Upper lobe of left lung (tissue), 6 donors: ENCODE data around the gene TCF12. TPM values are rescaled to one million over a fixed set of nuclear protein-coding genes. Genes with fewer than 3 reads are reported as not detected.

Experiments
- ATAC-seq, 2 donors: fragments of 200-7000 bp; cut with Tn5 transposase; one replicate each; pipeline ENCODE4 v1.9.1; 2022; ENCODE audit warnings: mild to moderate bottlenecking in 2 of 2, moderate library complexity in 2 of 2; ENCODE audit not compliant: low FRiP score in 2 of 2
- DNase-seq, 2 donors: peaks; one replicate each; pipeline ENCODE4 v3.0.0-alpha.2; 2019 to 2020
- H3K27ac ChIP-seq, 4 donors: fragments of 200-600 bp; sonication (generic); one replicate each; pipeline ENCODE4 v1.5.1; 2016 to 2019
- H3K27me3 ChIP-seq, 4 donors: fragments of 200-600 bp; sonication (generic); one replicate each; pipeline ENCODE4 v1.5.1; 2017 to 2019
- H3K36me3 ChIP-seq, 4 donors: fragments of 200-600 bp; sonication (generic); one replicate each; pipeline ENCODE4 v1.5.1; 2016 to 2019
- H3K4me1 ChIP-seq, 4 donors: fragments of 200-600 bp; sonication (generic); one replicate each; pipeline ENCODE4 v1.5.1; 2018 to 2019
- H3K4me3 ChIP-seq, 4 donors: fragments of 200-600 bp; sonication (generic); one replicate each; pipeline ENCODE4 v1.5.1; 2017 to 2019; ENCODE audit warnings: mild to moderate bottlenecking in 2 of 4, moderate library complexity in 1 of 4
- H3K9me3 ChIP-seq, 4 donors: fragments of 200-600 bp; sonication (generic); one replicate each; pipeline ENCODE4 v1.5.1; 2018 to 2019
- EP300 ChIP-seq, 4 donors: sonication (generic); formaldehyde crosslinking; IDR thresholded peaks; one replicate each; pipeline ENCODE4 v1.5.1; 2017; ENCODE audit warnings: antibody characterized with exemption in 4 of 4, control low read depth in 2 of 4
- POLR2A ChIP-seq, 4 donors: fragments of 450-650 bp; IDR thresholded peaks; one replicate each; pipeline ENCODE4 v1.5.1; 2016 to 2017; ENCODE audit warnings: antibody characterized with exemption in 4 of 4, mild to moderate bottlenecking in 2 of 4
- POLR2AphosphoS5 ChIP-seq, 2 donors: sonication (generic); formaldehyde crosslinking; IDR thresholded peaks; one replicate each; pipeline ENCODE4 v1.5.1; 2017; ENCODE audit warnings: antibody characterized with exemption in 2 of 2
- WGBS, 2 donors: methylation state at CpG; one replicate each; pipeline ENCODE4 v1.1.5; 2017 to 2018; 5-methylcytosine and 5-hydroxymethylcytosine counted together
- total RNA-seq, 6 donors: library from RNA; depleted of rRNA in 4 of 6; stranded (reverse); fragments of >200 nt in 4 of 6; gene quantifications; one replicate each; pipeline versions ENCODE4 v1.1.0 to v1.2.1, GENCODE V29; 2016 to 2021
- TF ChIP-seq, protein P1 (sequence below), 6 experiments: fragments of 450-650 bp in 4 of 6; fragments of 200-600 bp in 2 of 6; sonication (generic) in 2 of 6; IDR thresholded peaks; one replicate each; pipeline ENCODE4 v1.5.1; 2016 to 2019; ENCODE audit warnings: antibody characterized with exemption in 6 of 6
- donor health status: DM: no; HTN: no; CAD: no; lungs with moderate emphysema.
- donor health status: DM: no; HTN: yes; CAD: no; lungs with severe emphysema.

The TCF12 gene
- total RNA-seq, 6 donors from 2014 or later: 74.5 to 257 (median 103) TPM

DNA sequence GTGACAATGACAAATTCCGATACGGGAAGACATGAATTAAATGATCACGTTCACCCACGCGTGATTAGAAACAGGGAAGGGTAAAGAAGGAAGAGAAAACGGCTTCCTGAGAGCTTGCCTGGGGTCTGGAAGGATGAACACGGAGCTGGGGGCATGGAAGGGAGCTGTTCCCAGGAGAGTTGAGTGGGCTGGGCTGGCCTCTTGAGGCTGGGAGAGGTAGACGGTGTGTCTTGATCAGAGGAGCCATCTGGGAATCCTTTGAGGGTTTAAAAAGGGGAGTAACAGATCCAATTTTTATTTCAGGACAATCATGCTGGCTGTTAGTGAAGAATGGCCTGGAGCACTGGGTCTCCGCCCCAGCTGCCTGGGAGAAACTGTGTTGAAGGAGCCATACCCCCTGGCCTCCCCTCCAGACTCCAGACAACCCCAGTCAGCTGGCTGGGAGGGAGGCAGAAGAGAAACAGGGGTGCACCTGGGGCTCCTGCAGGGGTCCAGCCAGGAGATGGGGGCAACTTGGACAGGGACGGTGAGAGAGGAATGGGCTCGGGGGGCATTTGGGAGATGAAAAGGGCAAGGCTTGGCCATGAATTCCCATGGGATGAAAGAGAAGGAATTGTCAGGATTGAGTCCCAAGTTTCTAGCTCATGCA, 404.3 kb downstream of the TCF12 start:
- TF ChIP-seq EP300 (IDR thresholded peaks at IDR 0.05): no peak
- DNase-seq (no peak), ATAC-seq (no peak)
- Histone ChIP-seq H3K9me3 (no peaks in the 10 kb centered on the region), H3K27ac (no peak overlapping the region), H3K4me3 (no peak overlapping the region), H3K36me3 (no peaks in the 10 kb centered on the region), H3K4me1 (peaks cover 3 to 15% (median 7%) of the 10 kb centered on the region in 4 donors), H3K27me3 (no peaks in the 10 kb centered on the region)
- WGBS, 2 donors: 92 to 97% methylated on average over 11 of the region's 11 CpGs

DNA sequence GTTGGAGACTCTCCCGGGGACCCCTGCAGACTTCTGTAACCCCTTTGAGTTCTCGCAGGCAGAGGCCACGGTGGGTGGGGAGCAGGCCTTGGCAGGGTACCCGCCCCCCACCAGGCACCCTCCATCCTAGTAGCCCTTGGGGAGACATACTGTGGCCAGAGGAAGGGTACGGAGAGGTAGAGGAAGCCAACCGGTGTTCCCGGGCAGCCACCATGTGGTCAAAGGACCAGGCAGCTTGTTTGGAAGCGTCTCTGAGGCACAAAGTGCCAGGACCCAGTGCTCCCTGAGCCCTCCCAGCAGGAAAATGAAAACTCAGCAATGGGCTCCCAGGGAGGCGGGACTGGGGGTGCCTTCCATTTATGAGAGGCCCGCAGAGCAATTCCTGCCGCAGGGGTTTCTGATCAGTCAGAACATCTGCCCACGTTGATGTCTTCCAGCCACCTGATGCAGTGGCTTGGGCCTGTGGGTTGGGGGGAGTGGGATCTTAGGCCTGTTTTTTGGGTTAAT, 404.9 kb downstream of the TCF12 start:
- 91% methylated on average over 12 of the region's 12 CpGs for WGBS, 2 donors
- Histone ChIP-seq H3K36me3 (no peaks in the 10 kb centered on the region), H3K9me3 (no peaks in the 10 kb centered on the region), H3K4me3 (no peak overlapping the region), H3K27ac (no peak overlapping the region), H3K27me3 (no peaks in the 10 kb centered on the region), H3K4me1 (peaks cover 3 to 15% (median 7%) of the 10 kb centered on the region in 4 donors)
- no peak for ATAC-seq
- TF ChIP-seq POLR2AphosphoS5 (IDR thresholded peaks at IDR 0.05): no peak
- TF ChIP-seq POLR2A (IDR thresholded peaks at IDR 0.05): no peak
- no peak for TF ChIP-seq EP300 (IDR thresholded peaks at IDR 0.05)
- TF ChIP-seq, protein P1, sequence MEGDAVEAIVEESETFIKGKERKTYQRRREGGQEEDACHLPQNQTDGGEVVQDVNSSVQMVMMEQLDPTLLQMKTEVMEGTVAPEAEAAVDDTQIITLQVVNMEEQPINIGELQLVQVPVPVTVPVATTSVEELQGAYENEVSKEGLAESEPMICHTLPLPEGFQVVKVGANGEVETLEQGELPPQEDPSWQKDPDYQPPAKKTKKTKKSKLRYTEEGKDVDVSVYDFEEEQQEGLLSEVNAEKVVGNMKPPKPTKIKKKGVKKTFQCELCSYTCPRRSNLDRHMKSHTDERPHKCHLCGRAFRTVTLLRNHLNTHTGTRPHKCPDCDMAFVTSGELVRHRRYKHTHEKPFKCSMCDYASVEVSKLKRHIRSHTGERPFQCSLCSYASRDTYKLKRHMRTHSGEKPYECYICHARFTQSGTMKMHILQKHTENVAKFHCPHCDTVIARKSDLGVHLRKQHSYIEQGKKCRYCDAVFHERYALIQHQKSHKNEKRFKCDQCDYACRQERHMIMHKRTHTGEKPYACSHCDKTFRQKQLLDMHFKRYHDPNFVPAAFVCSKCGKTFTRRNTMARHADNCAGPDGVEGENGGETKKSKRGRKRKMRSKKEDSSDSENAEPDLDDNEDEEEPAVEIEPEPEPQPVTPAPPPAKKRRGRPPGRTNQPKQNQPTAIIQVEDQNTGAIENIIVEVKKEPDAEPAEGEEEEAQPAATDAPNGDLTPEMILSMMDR (IDR thresholded peaks at IDR 0.05): no peak
- no peak for DNase-seq

DNA sequence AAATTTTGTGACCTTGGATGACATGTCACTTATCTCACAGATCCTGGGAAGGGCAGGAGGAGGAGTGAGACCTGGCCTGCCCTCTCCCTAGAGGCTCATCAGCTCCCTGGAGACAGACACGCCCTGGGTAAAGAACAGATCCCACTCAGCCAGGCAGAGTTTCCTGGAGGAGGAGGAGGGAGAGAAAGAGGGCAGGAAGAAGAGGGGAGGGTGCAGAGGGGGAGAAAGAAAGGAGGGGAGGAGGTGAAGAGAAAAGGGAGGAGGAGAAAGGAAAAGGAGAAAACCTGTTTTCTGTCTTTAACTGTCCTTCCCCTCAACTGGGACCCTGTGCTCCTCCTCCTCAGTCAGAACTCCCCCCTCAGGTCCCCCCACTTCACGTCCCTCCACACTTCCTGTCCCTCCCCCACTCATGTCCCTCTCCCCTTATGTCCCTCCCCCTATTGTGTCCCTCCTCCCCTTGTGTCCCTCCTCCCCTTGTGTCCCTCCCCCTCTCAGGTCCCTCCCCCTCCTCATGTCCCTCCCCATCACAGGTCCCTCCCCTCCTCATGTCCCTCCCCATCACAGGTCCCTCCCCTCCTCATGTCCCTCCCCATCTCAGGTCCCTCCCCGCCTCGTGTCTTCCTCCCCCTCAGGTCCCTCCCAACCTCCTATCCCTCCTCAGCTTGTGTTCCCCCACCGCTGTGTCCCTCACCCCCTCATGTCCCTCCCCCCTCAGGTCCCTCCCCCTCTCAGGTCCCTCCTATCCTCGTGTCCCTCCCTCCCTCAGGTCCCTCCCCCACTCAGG, 405.6 kb downstream of the TCF12 start:
- TF ChIP-seq EP300 (IDR thresholded peaks at IDR 0.05) (no peak), POLR2A (IDR thresholded peaks at IDR 0.05) (no peak), POLR2AphosphoS5 (IDR thresholded peaks at IDR 0.05) (no peak)
- TF ChIP-seq, protein P1 (IDR thresholded peaks at IDR 0.05): no peak
- DNase-seq: peak in 1 of 2 donors; percentile 48
- peaks cover 3 to 15% (median 7%) of the 10 kb centered on the region in 4 donors for H3K4me1 ChIP-seq
- no peaks in the 10 kb centered on the region for H3K9me3 ChIP-seq
- peak in 1 of 2 donors; percentile 68 for ATAC-seq
- no peak overlapping the region for H3K27ac ChIP-seq
- no peak overlapping the region for H3K4me3 ChIP-seq
- no peaks in the 10 kb centered on the region for H3K27me3 ChIP-seq
- H3K36me3 ChIP-seq: no peaks in the 10 kb centered on the region
- 29 to 39% methylated on average over 2 to 4 of the region's 6 CpGs for WGBS, 2 donors

DNA sequence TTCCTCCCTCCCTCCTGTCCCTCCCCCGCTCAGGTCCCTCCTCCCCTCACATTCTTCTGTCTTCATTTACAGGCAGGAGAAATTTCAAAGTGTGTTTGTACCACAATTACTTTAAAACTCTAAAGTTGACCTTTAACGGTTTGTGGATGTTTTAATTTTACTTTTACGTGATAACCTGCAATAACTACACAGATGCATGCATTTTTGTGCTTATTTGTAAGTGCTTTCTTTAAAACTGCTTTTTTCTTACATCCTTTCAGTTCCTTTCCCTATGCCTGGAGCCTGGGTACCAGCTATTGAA, 406.1 kb downstream of the TCF12 start:
- no peaks in the 10 kb centered on the region for H3K9me3 ChIP-seq
- no peaks in the 10 kb centered on the region for H3K36me3 ChIP-seq
- 72 to 73% methylated on average over 3 of the region's 3 CpGs for WGBS, 2 donors
- DNase-seq (no peak), ATAC-seq (no peak)
- H3K4me1 ChIP-seq: peaks cover 3 to 15% (median 7%) of the 10 kb centered on the region in 4 donors
- no peaks in the 10 kb centered on the region for H3K27me3 ChIP-seq
- TF ChIP-seq POLR2A (IDR thresholded peaks at IDR 0.05) (no peak), EP300 (IDR thresholded peaks at IDR 0.05) (no peak), POLR2AphosphoS5 (IDR thresholded peaks at IDR 0.05) (no peak)
- TF ChIP-seq, protein P1 (IDR thresholded peaks at IDR 0.05): no peak
- no peak overlapping the region for H3K4me3 ChIP-seq
- H3K27ac ChIP-seq: no peak overlapping the region

DNA sequence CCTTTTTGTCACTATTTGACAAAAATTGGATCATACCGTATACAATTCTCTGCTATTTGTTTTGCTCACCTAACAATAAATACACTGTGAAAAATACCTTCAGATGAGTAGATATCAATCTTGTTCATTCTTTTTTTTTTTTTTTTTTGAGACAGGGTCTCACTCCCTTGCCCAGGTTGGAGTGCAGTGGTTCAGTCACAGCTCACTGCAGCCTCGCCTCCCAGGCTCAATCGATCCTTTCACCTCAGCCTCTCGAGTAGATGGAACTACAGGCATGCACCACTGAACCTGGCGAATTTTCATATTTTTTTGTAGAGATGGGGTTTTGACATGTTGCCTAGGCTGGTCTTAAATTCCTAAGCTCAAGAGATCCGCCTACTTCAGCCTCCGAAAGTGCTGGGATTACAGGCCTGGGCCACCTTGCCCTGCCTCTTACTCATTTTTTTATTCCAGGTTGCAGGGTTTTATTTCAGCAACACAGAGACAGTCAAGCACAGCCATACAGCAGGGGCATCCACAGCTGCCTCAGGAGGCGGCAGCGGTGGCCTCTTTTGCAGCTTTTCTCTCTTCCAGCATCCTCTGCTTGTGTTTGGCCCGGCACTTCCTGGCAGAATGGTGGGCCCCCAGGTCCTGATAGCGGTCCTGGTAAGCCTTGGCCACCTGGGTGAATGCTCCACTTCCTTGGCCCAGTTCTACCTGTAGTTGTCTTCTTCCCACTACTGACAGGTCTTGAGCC, 406.7 kb downstream of the TCF12 start:
- no peaks in the 10 kb centered on the region for H3K9me3 ChIP-seq
- H3K27ac ChIP-seq: no peak overlapping the region
- H3K36me3 ChIP-seq: no peaks in the 10 kb centered on the region
- TF ChIP-seq EP300 (IDR thresholded peaks at IDR 0.05): no peak
- TF ChIP-seq POLR2AphosphoS5 (IDR thresholded peaks at IDR 0.05): no peak
- TF ChIP-seq POLR2A (IDR thresholded peaks at IDR 0.05): no peak
- TF ChIP-seq, protein P1 (IDR thresholded peaks at IDR 0.05): no peak
- ATAC-seq: no peak
- peaks cover 3 to 15% (median 7%) of the 10 kb centered on the region in 4 donors for H3K4me1 ChIP-seq
- no peak overlapping the region for H3K4me3 ChIP-seq
- DNase-seq: no peak
- WGBS, 2 donors: 83 to 87% methylated on average over 11 of the region's 11 CpGs
- no peaks in the 10 kb centered on the region for H3K27me3 ChIP-seq
